Endothelial cell of umbilical vein (primary cell): Measurements from ENCODE around the gene FRMD4A.

Experiments
- CTCF ChIP-seq, 2 donors: IDR thresholded peaks; 1 replicate in 1 of 2; 2 replicates in 1 of 2; pipeline ENCODE4 v1.5.1; 2011; ENCODE audit warnings: low read length in 2 of 2, mild to moderate bottlenecking in 2 of 2, moderate library complexity in 2 of 2, control low read depth in 1 of 2, inconsistent platforms in 1 of 2, low read depth in 1 of 2; ENCODE audit not compliant: insufficient read depth in 1 of 2; ENCODE audit errors: extremely low read depth in 1 of 2
- GATA2 ChIP-seq: IDR thresholded peaks from 2 replicates; pipeline ENCODE4 v1.7.0; 2011; ENCODE audit warnings: low read depth, mild to moderate bottlenecking, moderate library complexity, mixed read lengths, low read length; ENCODE audit not compliant: insufficient read length, insufficient read depth
- MAX ChIP-seq: IDR thresholded peaks from 2 replicates; pipeline ENCODE4 v1.6.1; 2011; ENCODE audit not compliant: insufficient read depth, insufficient read length
- POLR2AphosphoS5 ChIP-seq: IDR thresholded peaks from 2 replicates; pipeline ENCODE4 v1.6.1; 2012; ENCODE audit warnings: low read depth, mild to moderate bottlenecking, control low read depth, low read length, moderate library complexity; ENCODE audit not compliant: insufficient read depth

- TF ChIP-seq CTCF (IDR thresholded peaks at IDR 0.05; ENCODE audit: extremely low read depth in 1 of 2, insufficient read depth in 1 of 2, low read depth in 1 of 2, low read length in 2 of 2) (no peak), POLR2AphosphoS5 (no peak), MAX (no peak), GATA2 (no peak)
Observed at GRCh38 chr10:14276210-14276609, 54.5 kb downstream of the FRMD4A start.
